IPS-20b (cell line): ENCODE data around the gene KIF26B.
"Not testable (repeated sequence)": the region's sequence is repeated elsewhere in the genome, so short reads cannot be mapped to it uniquely, and the experiment has no call there.

Source experiments
- H3K27ac ChIP-seq: one replicate; pipeline ENCODE4 v1.5.1; 2013; ENCODE audit warnings: low read length
- H3K27me3 ChIP-seq: 2 replicates; pipeline ENCODE4 v1.6.1; 2013; ENCODE audit warnings: mild to moderate bottlenecking, low read length, inconsistent platforms; ENCODE audit not compliant: insufficient read depth
- H3K36me3 ChIP-seq: 2 replicates; pipeline ENCODE4 v1.6.1; 2013; ENCODE audit warnings: low read depth, mild to moderate bottlenecking, inconsistent platforms, low read length, moderate library complexity; ENCODE audit not compliant: insufficient read depth
- H3K4me1 ChIP-seq: 2 replicates; pipeline ENCODE4 v1.6.1; 2013; ENCODE audit warnings: mild to moderate bottlenecking, control low read depth, inconsistent platforms, low read length, moderate library complexity; ENCODE audit not compliant: insufficient read depth
- H3K4me3 ChIP-seq: 2 replicates; pipeline ENCODE4 v1.5.1; 2013; ENCODE audit warnings: mild to moderate bottlenecking, low read length, inconsistent platforms
- H3K9ac ChIP-seq: 2 replicates; pipeline ENCODE4 v1.6.1; 2013; ENCODE audit warnings: low read depth, mild to moderate bottlenecking, inconsistent platforms, low read length, moderate library complexity
- H3K9me3 ChIP-seq: 2 replicates; pipeline ENCODE4 v1.6.1; 2013; ENCODE audit warnings: mild to moderate bottlenecking, low read depth, low read length, inconsistent platforms; ENCODE audit not compliant: insufficient read depth

KIF26B gene

DNA sequence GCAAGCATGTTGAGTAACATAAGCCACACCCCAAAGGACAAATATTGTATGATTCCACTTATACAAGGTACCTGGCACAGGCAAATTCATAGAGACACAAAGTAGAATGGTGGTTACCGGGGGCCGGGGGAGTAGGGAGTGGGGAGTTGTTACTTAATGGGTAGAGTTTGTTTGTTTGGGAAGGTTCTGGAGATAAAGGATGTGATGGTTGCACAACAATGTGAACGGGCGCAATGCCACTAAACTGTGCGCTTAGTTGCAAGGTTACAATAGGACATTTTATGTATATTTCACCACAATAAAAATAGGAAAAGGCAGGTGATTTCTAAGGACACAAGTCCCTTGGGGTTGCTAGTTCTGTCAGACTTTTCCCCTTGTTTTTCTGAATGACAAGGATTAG lies 516.6 kb downstream of the KIF26B start:
- H3K9me3 ChIP-seq: no peaks in the 10 kb centered on the region
- H3K4me1 ChIP-seq: no peaks in the 10 kb centered on the region

DNA sequence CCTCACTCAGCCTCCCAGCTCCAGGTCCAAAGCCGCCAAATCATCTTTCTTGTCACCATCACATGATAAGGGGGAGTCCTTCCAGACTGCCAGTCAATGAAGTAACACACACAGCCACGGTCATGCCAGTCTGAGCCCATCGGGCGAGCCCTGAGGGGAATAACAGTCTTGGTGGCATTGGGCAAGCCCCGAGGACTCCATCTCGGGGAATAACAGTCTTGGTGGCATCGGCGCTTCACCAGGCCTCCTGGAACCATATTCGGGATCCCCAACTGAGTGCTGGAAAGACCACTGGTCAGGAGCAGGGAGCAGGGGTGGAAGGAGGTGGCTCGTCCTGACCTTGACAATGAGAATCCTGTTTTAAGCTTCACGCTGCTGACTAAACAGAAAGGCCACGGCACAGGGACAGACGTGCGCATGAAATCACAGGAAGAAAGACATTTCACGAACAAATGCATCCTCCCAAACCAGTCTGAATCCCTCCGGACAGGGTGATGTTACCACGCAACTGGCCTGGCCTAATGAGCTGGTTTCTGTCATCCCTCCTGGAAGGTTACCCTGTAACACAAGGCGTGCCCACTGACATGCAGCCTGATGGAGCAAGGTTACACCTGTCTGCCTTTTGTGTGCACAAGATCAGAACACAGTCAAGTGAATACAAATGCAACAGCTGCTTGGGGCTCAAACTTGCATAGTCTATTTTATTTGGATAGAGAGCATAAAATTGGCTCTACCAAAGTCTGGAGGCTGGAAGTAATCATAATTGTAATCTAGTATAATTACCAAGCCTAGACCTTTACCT lies 517.4 kb downstream of the KIF26B start:
- no peaks in the 10 kb centered on the region for H3K9me3 ChIP-seq
- H3K9ac ChIP-seq: no peak overlapping the region
- no peak overlapping the region for H3K4me3 ChIP-seq
- no peak overlapping the region for H3K27ac ChIP-seq
- no peaks in the 10 kb centered on the region for H3K36me3 ChIP-seq
- no peaks in the 10 kb centered on the region for H3K27me3 ChIP-seq
- H3K4me1 ChIP-seq: no peaks in the 10 kb centered on the region

More for the DNA sequence above, 516.6 kb downstream of the KIF26B start:
- no peak overlapping the region for H3K4me3 ChIP-seq
- no peaks in the 10 kb centered on the region for H3K27me3 ChIP-seq
- no peaks in the 10 kb centered on the region for H3K36me3 ChIP-seq
- no peak overlapping the region for H3K27ac ChIP-seq
- H3K9ac ChIP-seq: no peak overlapping the region

DNA sequence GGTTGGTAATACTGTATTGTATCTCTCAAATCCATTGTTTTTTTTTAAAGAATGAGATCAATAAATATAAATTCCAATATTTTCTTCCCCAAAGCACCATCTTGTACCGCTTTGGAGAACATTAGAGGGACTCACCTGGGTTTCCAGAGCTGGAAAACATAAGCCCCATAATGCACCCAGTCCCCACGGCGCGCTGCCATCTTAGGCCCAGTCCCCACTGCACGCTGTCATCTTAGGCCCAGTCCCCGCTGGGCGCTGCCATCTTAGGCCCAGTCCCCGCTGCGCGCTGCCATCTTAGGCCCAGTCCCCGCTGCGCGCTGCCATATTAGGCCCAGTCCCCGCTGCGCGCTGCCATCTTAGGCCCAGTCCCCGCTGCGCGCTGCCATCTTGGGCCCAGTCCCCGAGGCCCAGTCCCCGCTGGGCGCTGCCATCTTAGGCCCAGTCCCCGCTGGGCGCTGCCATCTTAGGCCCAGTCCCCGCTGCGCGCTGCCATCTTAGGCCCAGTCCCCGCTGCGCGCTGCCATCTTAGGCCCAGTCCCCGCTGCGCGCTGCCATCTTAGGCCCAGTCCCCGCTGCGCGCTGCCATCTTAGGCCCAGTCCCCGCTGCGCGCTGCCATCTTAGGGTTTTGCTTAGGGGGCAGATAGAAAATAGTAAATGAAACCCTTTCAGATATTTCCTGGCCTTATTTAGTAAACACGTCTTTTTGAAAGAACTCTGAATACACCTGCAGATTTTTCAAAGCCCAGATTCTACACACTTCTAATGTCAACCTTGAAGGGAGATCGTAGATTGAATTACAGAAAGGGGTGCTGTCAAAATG lies 518.3 kb downstream of the KIF26B start:
- not testable (repeated sequence) for H3K27me3 ChIP-seq, H3K4me3 ChIP-seq, H3K9me3 ChIP-seq, H3K9ac ChIP-seq, H3K27ac ChIP-seq, H3K36me3 ChIP-seq, H3K4me1 ChIP-seq

DNA sequence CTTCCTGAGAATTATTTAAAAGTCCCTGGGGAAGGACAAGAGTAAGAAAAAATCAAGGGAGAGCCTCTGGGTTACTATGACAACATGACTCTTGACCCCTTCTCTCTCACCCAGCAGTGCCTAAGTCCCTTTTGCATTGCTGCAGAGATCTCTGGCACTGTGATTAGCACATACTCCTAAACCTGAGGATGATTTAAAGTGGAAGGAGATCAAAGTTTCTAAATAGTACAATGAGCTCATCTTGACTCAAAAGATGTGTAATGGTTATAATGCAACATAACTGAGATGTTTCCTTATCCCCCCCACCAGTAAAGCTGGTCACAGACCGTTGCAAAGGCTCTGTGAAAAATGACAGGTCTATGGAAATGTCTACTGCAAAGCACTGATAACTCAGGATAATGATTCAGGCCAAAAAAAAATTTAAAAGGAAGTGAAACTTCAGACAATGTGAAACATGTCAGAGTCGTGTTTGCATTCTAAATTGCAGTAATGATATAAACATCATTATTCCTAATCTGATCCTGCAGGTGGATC lies 519.2 kb downstream of the KIF26B start:
- Histone ChIP-seq H3K4me1 (no peaks in the 10 kb centered on the region), H3K9ac (no peak overlapping the region), H3K4me3 (no peak overlapping the region), H3K27me3 (no peaks in the 10 kb centered on the region), H3K9me3 (no peaks in the 10 kb centered on the region), H3K36me3 (no peaks in the 10 kb centered on the region), H3K27ac (no peak overlapping the region)

DNA sequence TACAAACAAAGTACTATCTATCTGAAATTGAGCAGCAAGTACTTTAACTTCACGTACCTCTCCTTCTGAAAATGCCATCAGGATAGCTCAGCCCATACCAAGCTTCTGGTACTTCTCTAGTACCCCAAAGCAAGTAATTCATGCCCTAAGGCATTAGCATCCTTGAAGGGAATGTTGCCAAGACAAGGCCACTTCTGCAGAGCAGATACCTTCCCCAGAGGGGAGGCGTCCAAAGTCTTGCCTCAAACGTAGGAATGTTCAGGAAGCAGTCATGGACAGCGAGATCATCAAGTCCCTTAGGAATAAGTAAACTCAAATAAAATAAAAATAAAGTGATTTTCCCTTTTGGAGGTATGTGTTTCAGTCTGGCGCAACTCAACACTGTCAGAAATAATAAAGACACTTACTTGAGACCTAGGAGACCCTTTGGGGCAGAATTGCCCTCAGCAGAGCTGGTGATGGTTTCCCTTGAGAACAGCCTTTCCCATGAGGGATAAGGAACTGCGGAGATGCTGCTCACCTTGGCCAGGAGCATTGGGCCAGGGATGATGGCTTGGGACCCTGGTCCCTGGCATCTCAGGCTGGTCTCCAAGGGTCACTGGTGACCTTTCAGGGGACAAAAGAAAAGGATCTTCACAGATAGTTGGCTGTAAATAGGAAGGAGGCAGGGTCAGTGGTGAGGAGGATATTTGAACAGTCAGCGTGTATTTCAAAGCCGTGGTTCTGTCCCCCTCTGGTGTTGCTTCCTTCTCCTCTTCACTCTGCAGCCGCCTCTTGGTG lies 522.9 kb downstream of the KIF26B start:
- no peaks in the 10 kb centered on the region for H3K9me3 ChIP-seq
- no peaks in the 10 kb centered on the region for H3K36me3 ChIP-seq
- H3K27ac ChIP-seq: no peak overlapping the region
- H3K27me3 ChIP-seq: no peaks in the 10 kb centered on the region
- no peak overlapping the region for H3K4me3 ChIP-seq
- H3K9ac ChIP-seq: no peak overlapping the region
- no peaks in the 10 kb centered on the region for H3K4me1 ChIP-seq

DNA sequence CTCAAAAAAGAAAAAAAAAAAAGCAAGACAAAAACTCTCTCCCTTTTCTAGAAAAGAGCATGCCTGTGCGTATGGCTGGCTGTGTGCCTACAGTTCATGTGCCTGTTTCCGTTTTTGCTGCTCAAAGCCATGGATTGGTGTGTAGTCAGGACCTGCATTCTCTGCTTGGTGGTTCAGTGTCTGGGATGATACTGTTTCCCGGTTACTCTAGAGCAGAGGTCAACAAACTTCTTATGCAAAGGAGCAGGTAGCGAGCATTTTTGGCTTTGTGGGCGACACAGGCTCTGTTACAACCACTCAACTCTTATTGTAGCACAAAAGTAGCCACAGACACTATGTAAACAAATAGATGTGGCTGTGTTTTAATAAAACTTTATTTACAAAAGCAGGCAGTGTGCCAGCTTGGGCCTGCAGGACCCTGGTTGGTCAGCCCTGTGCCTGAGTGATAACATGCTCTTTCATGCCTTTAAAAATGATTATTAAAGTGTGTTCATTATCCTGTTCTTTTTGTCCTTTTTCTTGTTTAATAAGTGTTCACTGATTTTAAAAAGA lies 524.2 kb downstream of the KIF26B start:
- no peaks in the 10 kb centered on the region for H3K36me3 ChIP-seq
- H3K9me3 ChIP-seq: no peaks in the 10 kb centered on the region
- no peak overlapping the region for H3K4me3 ChIP-seq
- no peaks in the 10 kb centered on the region for H3K4me1 ChIP-seq
- H3K9ac ChIP-seq: no peak overlapping the region
- H3K27me3 ChIP-seq: no peaks in the 10 kb centered on the region
- H3K27ac ChIP-seq: no peak overlapping the region

DNA sequence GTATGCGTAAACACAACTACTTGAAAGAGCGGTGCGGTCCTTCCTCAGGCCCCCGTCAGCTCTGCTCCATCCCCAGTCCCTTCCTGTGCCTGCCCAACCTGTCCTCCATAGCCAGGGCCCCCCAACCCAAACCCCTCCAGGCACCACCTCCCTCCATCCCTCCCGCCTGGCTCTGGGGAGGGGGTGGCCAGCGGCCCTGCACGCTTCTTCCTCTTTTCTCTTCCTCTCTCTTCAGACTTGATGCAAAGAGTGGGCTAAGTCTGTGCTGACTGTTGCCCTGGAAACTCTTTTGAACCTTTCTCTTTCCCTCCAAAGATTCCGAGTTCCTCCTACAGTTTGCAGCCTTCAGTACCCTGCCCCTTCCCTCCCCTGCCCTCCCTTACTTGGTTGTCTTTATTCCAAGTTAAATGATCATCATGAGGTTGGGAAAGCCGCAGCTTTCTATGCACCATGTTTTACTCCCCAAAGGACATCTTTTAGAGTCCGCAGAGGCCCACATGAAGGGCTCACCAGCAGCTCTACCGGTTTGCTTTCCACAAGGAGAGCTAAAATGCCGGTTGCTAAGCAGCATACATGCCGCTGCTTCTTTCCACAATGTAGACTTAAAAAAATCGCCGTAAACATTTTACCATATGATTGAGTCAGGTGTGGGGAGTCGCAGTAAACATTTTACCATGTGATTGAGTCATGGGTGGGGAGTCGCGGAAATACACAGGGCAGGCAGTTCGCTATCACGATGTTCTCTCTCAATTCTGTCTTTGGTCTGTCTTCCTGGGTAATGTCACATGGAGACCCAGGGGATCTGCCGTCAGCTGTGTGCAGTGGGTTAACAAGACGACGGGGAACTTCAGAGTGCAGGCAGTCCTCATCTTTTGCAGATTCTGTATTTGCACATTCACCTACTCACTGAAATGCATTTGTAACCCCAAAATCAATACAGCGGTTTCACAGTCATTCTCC lies 525.3 kb downstream of the KIF26B start:
- Histone ChIP-seq H3K27ac (no peak overlapping the region), H3K9ac (no peak overlapping the region)

DNA sequence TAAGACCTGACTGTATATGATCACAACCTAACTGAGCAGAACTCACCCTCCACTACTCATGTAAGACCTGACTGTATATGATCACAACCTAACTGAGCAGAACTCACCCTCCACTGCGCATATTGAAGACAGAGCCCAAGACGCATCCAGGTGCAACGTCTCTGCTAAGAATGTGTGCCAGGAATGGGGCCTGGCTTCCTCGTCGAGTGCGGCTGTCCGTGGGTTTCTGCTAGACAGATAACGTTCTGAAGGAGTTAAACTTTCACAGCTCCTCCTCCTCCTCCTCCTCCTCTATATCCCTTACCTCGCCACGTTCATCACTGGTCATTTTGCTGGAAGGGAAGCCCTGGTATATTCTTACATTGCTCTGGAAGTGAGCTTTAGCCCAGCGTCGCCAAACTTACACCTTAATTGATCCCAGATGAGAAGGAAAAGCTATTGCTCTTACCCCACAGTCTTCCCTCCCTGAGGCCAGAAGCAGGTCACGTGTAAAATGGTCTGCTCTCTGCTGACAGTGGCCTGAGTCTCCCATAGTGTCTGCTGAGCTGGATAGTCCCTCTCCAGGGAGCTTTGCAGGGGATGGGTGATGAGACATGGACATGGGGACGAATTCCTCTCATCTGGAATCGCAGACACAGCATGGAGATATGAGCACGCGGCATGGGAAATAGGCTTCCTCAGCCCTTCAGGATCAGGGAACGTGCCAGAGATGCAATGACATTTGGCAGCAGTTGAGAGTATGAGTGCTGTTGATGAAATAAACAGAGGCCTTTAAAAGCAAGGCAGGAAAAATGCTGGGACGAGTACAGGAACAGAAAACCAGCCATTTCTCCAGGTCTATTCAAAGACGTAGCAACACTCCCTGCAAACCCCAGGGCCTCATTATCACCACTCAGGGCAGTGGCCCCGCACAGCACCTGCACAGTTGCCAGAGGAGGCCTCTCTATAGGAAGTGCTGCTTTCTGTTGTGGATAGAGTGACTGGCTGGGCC lies 528.1 kb downstream of the KIF26B start:
- H3K27ac ChIP-seq: no peak overlapping the region

More for the DNA sequence above, 525.3 kb downstream of the KIF26B start:
- Histone ChIP-seq H3K36me3 (no peaks in the 10 kb centered on the region), H3K4me3 (no peak overlapping the region), H3K4me1 (no peaks in the 10 kb centered on the region), H3K27me3 (no peaks in the 10 kb centered on the region), H3K9me3 (no peaks in the 10 kb centered on the region)

DNA sequence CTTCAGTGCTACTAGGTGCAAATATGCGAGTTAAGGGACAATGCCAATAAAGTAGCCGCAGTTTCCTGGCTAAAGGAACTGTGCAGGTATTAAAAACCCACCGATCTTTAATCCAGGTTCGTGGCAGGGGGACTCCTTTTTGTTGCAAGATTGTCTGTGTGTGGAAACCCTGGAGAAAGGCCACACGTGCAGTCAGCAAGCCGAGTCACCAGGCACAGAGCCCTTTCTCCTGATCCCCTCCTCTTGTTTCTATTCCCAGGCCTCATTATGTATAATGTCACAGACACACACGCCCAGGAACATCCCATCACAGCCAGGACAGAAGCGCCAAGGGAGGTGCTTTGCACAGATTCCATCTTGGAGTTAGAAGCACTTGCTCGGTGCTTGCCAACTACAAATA lies 528.9 kb downstream of the KIF26B start:
- no peaks in the 10 kb centered on the region for H3K4me1 ChIP-seq
- no peak overlapping the region for H3K9ac ChIP-seq
- H3K9me3 ChIP-seq: no peaks in the 10 kb centered on the region
- H3K4me3 ChIP-seq: no peak overlapping the region
- no peaks in the 10 kb centered on the region for H3K27me3 ChIP-seq
- no peak overlapping the region for H3K27ac ChIP-seq
- no peaks in the 10 kb centered on the region for H3K36me3 ChIP-seq

More for the DNA sequence above, 528.1 kb downstream of the KIF26B start:
- Histone ChIP-seq H3K4me3 (no peak overlapping the region), H3K9ac (no peak overlapping the region), H3K36me3 (no peaks in the 10 kb centered on the region), H3K27me3 (no peaks in the 10 kb centered on the region), H3K9me3 (no peaks in the 10 kb centered on the region), H3K4me1 (no peaks in the 10 kb centered on the region)

DNA sequence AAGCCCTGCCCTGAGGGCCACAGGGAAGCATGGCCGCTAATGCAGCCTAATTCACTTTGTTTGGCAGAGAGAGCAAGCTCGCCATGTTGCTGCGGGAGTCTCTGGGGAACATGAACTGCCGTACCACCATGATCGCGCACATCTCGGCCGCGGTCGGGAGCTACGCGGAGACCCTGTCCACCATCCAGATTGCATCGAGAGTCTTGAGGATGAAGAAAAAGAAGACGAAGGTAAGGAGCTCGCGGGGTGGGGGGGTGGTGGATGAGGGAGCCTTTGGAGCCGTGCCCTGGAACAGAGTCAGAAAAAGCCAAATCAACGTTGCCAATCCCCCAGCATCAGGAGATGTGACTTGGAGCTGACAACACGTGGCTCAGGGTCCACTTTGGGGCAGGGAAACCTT lies 529.4 kb downstream of the KIF26B start:
- H3K27ac ChIP-seq: no peak overlapping the region
- H3K9ac ChIP-seq: no peak overlapping the region
- H3K4me1 ChIP-seq: no peaks in the 10 kb centered on the region
- H3K36me3 ChIP-seq: no peaks in the 10 kb centered on the region
- no peaks in the 10 kb centered on the region for H3K27me3 ChIP-seq
- H3K9me3 ChIP-seq: no peaks in the 10 kb centered on the region
- H3K4me3 ChIP-seq: no peak overlapping the region
